Ishikawa (cell line): Measurements from ENCODE around the gene ZNF474.

Experiments used
- CEBPB ChIP-seq: IDR thresholded peaks from 2 replicates; pipeline ENCODE4 v1.6.1; 2012
- TAF1 ChIP-seq: IDR thresholded peaks from 2 replicates; pipeline ENCODE4 v1.6.1; 2012; ENCODE audit warnings: low read depth, mild to moderate bottlenecking

DNA sequence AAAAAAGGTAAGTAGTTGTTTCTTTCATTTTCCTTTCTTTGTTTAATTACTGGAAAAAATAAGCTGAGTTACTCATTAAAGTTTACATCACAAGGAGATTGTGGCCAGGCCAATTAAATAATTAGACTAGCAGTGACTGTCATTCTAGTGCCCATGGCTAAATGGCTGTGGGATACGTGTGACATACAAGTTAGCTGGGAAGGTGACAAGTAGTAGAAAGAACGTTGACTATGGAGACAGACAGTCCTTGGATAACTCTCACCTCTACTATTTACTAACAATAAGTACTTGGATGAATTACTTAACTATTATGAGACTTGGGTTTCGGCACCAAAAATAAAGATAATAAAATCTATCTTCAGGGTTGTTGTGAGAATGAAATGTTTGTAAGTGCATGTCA is 44.3 kb upstream of the ZNF474 start:
- TF ChIP-seq CEBPB = no peak
- no peak for TF ChIP-seq TAF1
